Transverse colon (tissue), 4 donors: ENCODE measurements around the gene WAS. TPM values are rescaled to one million over a fixed set of nuclear protein-coding genes. Genes with fewer than 3 reads are reported as not detected.
"Not testable (repeated sequence)": the region's sequence is repeated elsewhere in the genome, so short reads cannot be mapped to it uniquely, and the experiment has no call there.

Source experiments
- DNase-seq: peaks from one replicate; pipeline ENCODE4 v3.0.0-alpha.2; 2019
- H3K27ac ChIP-seq, 4 donors: fragments of 200-600 bp; sonication (generic); 2 replicates each; pipeline ENCODE4 v1.5.1; 2016 to 2018; ENCODE audit warnings: inconsistent platforms in 4 of 4
- H3K27me3 ChIP-seq: fragments of 200-600 bp; sonication (generic); 2 replicates; pipeline ENCODE4 v1.5.1; 2017; ENCODE audit warnings: inconsistent platforms
- H3K36me3 ChIP-seq, 4 donors: fragments of 200-600 bp; sonication (generic); 2 replicates each; pipeline ENCODE4 v1.5.1; 2017 to 2019; ENCODE audit warnings: inconsistent platforms in 4 of 4
- H3K4me1 ChIP-seq, 4 donors: fragments of 200-600 bp; sonication (generic); 2 replicates each; pipeline ENCODE4 v1.5.1; 2017 to 2020; ENCODE audit warnings: inconsistent platforms in 4 of 4
- H3K4me3 ChIP-seq, 4 donors: fragments of 200-600 bp; sonication (generic); 1 replicate in 1 of 4; 2 replicates in 3 of 4; pipeline versions ENCODE4 v1.5.1 to v1.6.1; 2017 to 2019; ENCODE audit warnings: inconsistent platforms in 4 of 4
- H3K9me3 ChIP-seq, 2 donors: fragments of 200-600 bp; sonication (generic); 2 replicates each; pipeline ENCODE4 v1.5.1; 2017 to 2019; ENCODE audit warnings: inconsistent platforms in 2 of 2
- CTCF ChIP-seq, 5 experiments: fragments of 200-600 bp in 3 of 5; fragments of 450-650 bp in 2 of 5; sonication (generic) in 3 of 5; IDR thresholded peaks; 1 replicate in 2 of 5; 2 replicates in 3 of 5; pipeline ENCODE4 v1.5.1; 2016 to 2017; ENCODE audit warnings: antibody characterized with exemption in 5 of 5, inconsistent platforms in 3 of 5, mild to moderate bottlenecking in 2 of 5, moderate library complexity in 1 of 5
- EP300 ChIP-seq: sonication (generic); formaldehyde crosslinking; IDR thresholded peaks from one replicate; pipeline ENCODE4 v1.6.1; 2017; ENCODE audit warnings: antibody characterized with exemption, low read depth
- POLR2A ChIP-seq: fragments of 450-650 bp; IDR thresholded peaks from one replicate; pipeline ENCODE4 v1.6.1; 2016; ENCODE audit warnings: antibody characterized with exemption, mild to moderate bottlenecking, moderate library complexity
- POLR2AphosphoS5 ChIP-seq, 3 donors: sonication (generic); formaldehyde crosslinking; IDR thresholded peaks; one replicate each; pipeline ENCODE4 v1.6.1; 2016; ENCODE audit warnings: antibody characterized with exemption in 3 of 3
- WGBS, 2 donors: methylation state at CpG; one replicate each; pipeline ENCODE4 v1.1.5; 2018; ENCODE audit warnings: low coverage in 1 of 2; 5-methylcytosine and 5-hydroxymethylcytosine counted together
- in situ Hi-C, 4 donors: fragments of 200-750 bp; cut with MboI; loops; one replicate each; pipeline versions ENCODE4 v1.15.0 to v1.15.1; 2017; ENCODE audit warnings: low sequenced_read_pairs in 3 of 4, low pct_ligation_motif_present in 1 of 4, low pct_unique_long_range_greater_than_20kb in 1 of 4
- intact Hi-C: fragments of 100-400 bp; cut with DNase I; formaldehyde crosslinking; loops from one replicate; pipeline ENCODE4 v1.15.1; 2023; ENCODE audit warnings: low total_unique reads
- total RNA-seq, 4 donors: library from RNA; depleted of rRNA; stranded (reverse); fragments of >200 nt; gene quantifications; one replicate each; pipeline ENCODE4 v1.1.0, GENCODE V29; 2016

Gene WAS
- total RNA-seq, 4 donors from 2014 or later, result 3.2 to 13.1 (median 6.3) TPM

GRCh38 chrX:48648336-48648751, 35.3 kb upstream of the WAS start:
- Histone ChIP-seq H3K36me3 (no peaks in the 10 kb centered on the region), H3K4me1 (peaks cover 0 to 8% (median 0%) of the 10 kb centered on the region in 4 donors), H3K4me3 (no peak overlapping the region), H3K27me3 (no peaks in the 10 kb centered on the region), H3K27ac (peak overlapping the region in 3 of 4 donors; percentile 6 to 39 (median 24)), H3K9me3 (no peaks in the 10 kb centered on the region)
- peak; percentile 21 for DNase-seq
- TF ChIP-seq CTCF (IDR thresholded peaks at IDR 0.05) (peak in 3 of 5 experiments; percentile 15 to 28 (median 27)), EP300 (no peak), POLR2A (no peak), POLR2AphosphoS5 (IDR thresholded peaks at IDR 0.05) (no peak)
- intact Hi-C loops, result no loop called here
- in situ Hi-C loops, result loop anchor here in 1 of 4 donors (25.0 kb wide), 1 partner anchor 264 kb away; the partner anchor contains the start of genes PIM2 and SLC35A2
- 4 to 38% methylated on average over 3 to 6 of the region's 6 CpGs for WGBS, 2 donors

- 54 to 57% methylated on average over 1 to 3 of the region's 3 CpGs for WGBS, 2 donors
These were observed 34.5 kb upstream of the WAS start for GRCh38 chrX:48649102-48649501.

GRCh38 chrX:48652055-48652579, 31.5 kb upstream of the WAS start:
- 68 to 78% methylated on average over 3 to 5 of the region's 5 CpGs for WGBS, 2 donors
- intact Hi-C loops, in situ Hi-C loops: not testable (repeated sequence)

More at GRCh38 chrX:48649102-48649501, 34.5 kb upstream of the WAS start:
- TF ChIP-seq EP300 (no peak), POLR2A (no peak), POLR2AphosphoS5 (IDR thresholded peaks at IDR 0.05) (peak in 1 of 3 donors; percentile 37)
- Histone ChIP-seq H3K27ac (peak overlapping the region in 1 of 4 donors; percentile 39), H3K9me3 (no peaks in the 10 kb centered on the region), H3K4me1 (peaks cover 0 to 8% (median 0%) of the 10 kb centered on the region in 4 donors), H3K4me3 (no peak overlapping the region), H3K27me3 (no peaks in the 10 kb centered on the region), H3K36me3 (no peaks in the 10 kb centered on the region)
- in situ Hi-C loops, result loop anchor here in 1 of 4 donors (25.0 kb wide), 1 partner anchor 263 kb away; the partner anchor contains the start of genes PIM2 and SLC35A2
- intact Hi-C loops, result no loop called here
- DNase-seq, result no peak

GRCh38 chrX:48654746-48655145, 28.9 kb upstream of the WAS start:
- H3K27ac ChIP-seq, DNase-seq, H3K4me3 ChIP-seq, H3K36me3 ChIP-seq, H3K4me1 ChIP-seq, intact Hi-C loops, in situ Hi-C loops, H3K9me3 ChIP-seq, H3K27me3 ChIP-seq: not testable (repeated sequence)
- WGBS, 2 donors, result 60% methylated on average over 19 of the region's 19 CpGs; no CpG with 5 or more reads in 1 of the 2 donors

More at GRCh38 chrX:48652055-48652579, 31.5 kb upstream of the WAS start:
- not testable (repeated sequence) for H3K36me3 ChIP-seq, H3K27ac ChIP-seq, H3K4me3 ChIP-seq, H3K4me1 ChIP-seq, H3K9me3 ChIP-seq, DNase-seq, H3K27me3 ChIP-seq

GRCh38 chrX:48659686-48660085, 23.9 kb upstream of the WAS start:
- in situ Hi-C loops, H3K27me3 ChIP-seq, H3K27ac ChIP-seq, H3K9me3 ChIP-seq, DNase-seq, H3K4me3 ChIP-seq, intact Hi-C loops, H3K36me3 ChIP-seq, H3K4me1 ChIP-seq: not testable (repeated sequence)
- 95% methylated on average over 34 of the region's 34 CpGs; no CpG with 5 or more reads in 1 of the 2 donors for WGBS, 2 donors

GRCh38 chrX:48663241-48663640, 20.4 kb upstream of the WAS start:
- no peak for DNase-seq
- Histone ChIP-seq H3K27ac (no peak overlapping the region), H3K4me3 (no peak overlapping the region), H3K36me3 (no peaks in the 10 kb centered on the region), H3K9me3 (no peaks in the 10 kb centered on the region), H3K4me1 (no peaks in the 10 kb centered on the region), H3K27me3 (no peaks in the 10 kb centered on the region)
- no peak for TF ChIP-seq EP300
- TF ChIP-seq CTCF (IDR thresholded peaks at IDR 0.05), result no peak
- no peak for TF ChIP-seq POLR2A
- TF ChIP-seq POLR2AphosphoS5 (IDR thresholded peaks at IDR 0.05), result no peak
- intact Hi-C loops, result no loop called here
- in situ Hi-C loops, result no loop called here
- WGBS, 2 donors, result 83% methylated on average over 1 of the region's 1 CpG; no CpG with 5 or more reads in 1 of the 2 donors
